HL-60 (cell line): ENCODE data around the gene LXN.
"Not testable (repeated sequence)": the region's sequence is repeated elsewhere in the genome, so short reads cannot be mapped to it uniquely, and the experiment has no call there.

Source experiments
- DNase-seq, 2 experiments: peaks; one replicate each; pipeline ENCODE4 v3.0.0-alpha.2; 2010 to 2020; ENCODE audit warnings: low read depth in 1 of 2, low spot score in 1 of 2
- H3K27ac ChIP-seq: fragments of 250-450 bp; sonication (Bioruptor Pico); replicated peaks from 2 replicates; pipeline ENCODE4 v1.5.1; 2020; ENCODE audit warnings: mild to moderate bottlenecking, moderate library complexity
- H3K27me3 ChIP-seq: fragments of 250-450 bp; sonication (Bioruptor Pico); 2 replicates; pipeline ENCODE4 v1.5.1; 2021; ENCODE audit warnings: mild to moderate bottlenecking, moderate library complexity; ENCODE audit not compliant: insufficient read depth, poor library complexity, severe bottlenecking
- H3K4me3 ChIP-seq: replicated peaks from 2 replicates; pipeline ENCODE4 v1.5.1; 2011; ENCODE audit warnings: mild to moderate bottlenecking, control low read depth, low read length; ENCODE audit not compliant: insufficient read depth
- CTCF ChIP-seq: IDR thresholded peaks from one replicate; pipeline ENCODE4 v1.5.1; 2011; ENCODE audit warnings: low read length, control low read depth, inconsistent platforms; ENCODE audit not compliant: insufficient read depth
- GABPA ChIP-seq: IDR thresholded peaks from 2 replicates; pipeline ENCODE4 v1.6.1; 2012; ENCODE audit warnings: low read depth
- POLR2AphosphoS5 ChIP-seq: IDR thresholded peaks from 2 replicates; pipeline ENCODE4 v1.6.1; 2012; ENCODE audit warnings: low read depth
- REST ChIP-seq: IDR thresholded peaks from 2 replicates; pipeline ENCODE4 v1.6.1; 2012; ENCODE audit warnings: low read depth; ENCODE audit not compliant: insufficient replicate concordance
- SPI1 ChIP-seq: IDR thresholded peaks from 2 replicates; pipeline ENCODE4 v1.6.1; 2012; ENCODE audit warnings: low read depth, mild to moderate bottlenecking, borderline replicate concordance

LXN gene

GRCh38 chr3:158696618-158697017 lies 24.2 kb upstream of the LXN start:
- DNase-seq = no peak
- Histone ChIP-seq H3K27ac (no peak overlapping the region), H3K27me3 (no peaks in the 10 kb centered on the region), H3K4me3 (no peak overlapping the region)
- TF ChIP-seq SPI1 (no peak), CTCF (no peak), GABPA (no peak), REST (no peak), POLR2AphosphoS5 (no peak)

GRCh38 chr3:158693866-158694456 lies 21.5 kb upstream of the LXN start:
- not testable (repeated sequence) for H3K27me3 ChIP-seq, H3K27ac ChIP-seq, H3K4me3 ChIP-seq, DNase-seq

GRCh38 chr3:158685159-158685558 lies 12.7 kb upstream of the LXN start:
- no peak overlapping the region for H3K27ac ChIP-seq
- H3K27me3 ChIP-seq = no peaks in the 10 kb centered on the region
- no peak overlapping the region for H3K4me3 ChIP-seq
- DNase-seq = no peak
- TF ChIP-seq SPI1 = no peak
- TF ChIP-seq REST = no peak
- TF ChIP-seq GABPA = no peak
- no peak for TF ChIP-seq CTCF
- no peak for TF ChIP-seq POLR2AphosphoS5

GRCh38 chr3:158683230-158683962 lies 10.9 kb upstream of the LXN start:
- no peak for DNase-seq
- no peak overlapping the region for H3K27ac ChIP-seq
- no peak overlapping the region for H3K4me3 ChIP-seq
- no peaks in the 10 kb centered on the region for H3K27me3 ChIP-seq
- TF ChIP-seq REST (no peak), SPI1 (no peak), GABPA (no peak), POLR2AphosphoS5 (no peak), CTCF (no peak)
